H9 (cell line): ENCODE results near the gene RAB1A. TPM values are rescaled to one million over a fixed set of nuclear protein-coding genes. Genes with fewer than 3 reads are reported as not detected.

ENCODE experiments used
- DNase-seq: peaks from one replicate; pipeline ENCODE4 v3.0.0-alpha.2; 2017
- H2AFZ ChIP-seq: one replicate; pipeline ENCODE4 v1.6.1; 2013; ENCODE audit warnings: mild to moderate bottlenecking, low read length, control low read depth, moderate library complexity
- H2AK5ac ChIP-seq: 2 replicates; pipeline ENCODE4 v1.6.1; 2013; ENCODE audit warnings: low read length, control low read depth, mixed read lengths; ENCODE audit not compliant: insufficient read length
- H2BK120ac ChIP-seq: one replicate; pipeline ENCODE4 v1.6.1; 2013; ENCODE audit warnings: low read depth, mild to moderate bottlenecking, low read length, control low read depth, inconsistent platforms; ENCODE audit not compliant: poor library complexity, severe bottlenecking
- H2BK12ac ChIP-seq: 2 replicates; pipeline ENCODE4 v1.6.1; 2013; ENCODE audit warnings: low read length, control low read depth, mixed read lengths, low read depth; ENCODE audit not compliant: insufficient read length
- H2BK15ac ChIP-seq: 2 replicates; pipeline ENCODE4 v1.6.1; 2013; ENCODE audit warnings: low read depth, low read length, control low read depth
- H2BK20ac ChIP-seq: one replicate; pipeline ENCODE4 v1.6.1; 2013; ENCODE audit warnings: low read depth, mild to moderate bottlenecking, low read length, control low read depth, inconsistent platforms; ENCODE audit not compliant: poor library complexity, severe bottlenecking
- H2BK5ac ChIP-seq: 2 replicates; pipeline ENCODE4 v1.6.1; 2013; ENCODE audit warnings: low read length, control low read depth, mixed read lengths; ENCODE audit not compliant: insufficient read length
- H3K14ac ChIP-seq: 2 replicates; pipeline ENCODE4 v1.6.1; 2013; ENCODE audit warnings: low read length, control low read depth; ENCODE audit not compliant: insufficient read depth
- H3K18ac ChIP-seq: 2 replicates; pipeline ENCODE4 v1.6.1; 2013; ENCODE audit warnings: low read depth, mild to moderate bottlenecking, mixed read lengths, low read length, control low read depth; ENCODE audit not compliant: insufficient read length
- H3K23ac ChIP-seq: 2 replicates; pipeline ENCODE4 v1.6.1; 2013; ENCODE audit warnings: low read length, control low read depth, mixed read lengths, low read depth; ENCODE audit not compliant: insufficient read length
- H3K23me2 ChIP-seq: 2 replicates; pipeline ENCODE4 v1.6.1; 2013; ENCODE audit warnings: low read depth, mild to moderate bottlenecking, mixed read lengths, low read length, control low read depth; ENCODE audit not compliant: insufficient read length, poor library complexity, severe bottlenecking
- H3K27ac ChIP-seq: 2 replicates; pipeline ENCODE4 v1.5.1; 2013; ENCODE audit warnings: low read length, control low read depth, mixed read lengths, low read depth; ENCODE audit not compliant: insufficient read length
- H3K27me3 ChIP-seq: 2 replicates; pipeline ENCODE4 v1.6.1; 2013; ENCODE audit warnings: low read length, control low read depth, inconsistent platforms; ENCODE audit not compliant: insufficient read depth
- H3K4ac ChIP-seq: 2 replicates; pipeline ENCODE4 v1.6.1; 2013; ENCODE audit warnings: low read depth, mild to moderate bottlenecking, control low read depth, inconsistent platforms, low read length, moderate library complexity
- H3K4me1 ChIP-seq: 2 replicates; pipeline ENCODE4 v1.6.1; 2013; ENCODE audit warnings: low read length, control low read depth, inconsistent platforms; ENCODE audit not compliant: insufficient read depth
- H3K4me2 ChIP-seq: 2 replicates; pipeline ENCODE4 v1.6.1; 2013; ENCODE audit warnings: low read length, control low read depth, mixed read lengths; ENCODE audit not compliant: insufficient read length, insufficient read depth
- H3K56ac ChIP-seq: 2 replicates; pipeline ENCODE4 v1.6.1; 2013; ENCODE audit warnings: low read depth, mild to moderate bottlenecking, mixed read lengths, low read length, control low read depth; ENCODE audit not compliant: insufficient read length
- H3K79me1 ChIP-seq: 2 replicates; pipeline ENCODE4 v1.6.1; 2013; ENCODE audit warnings: low read depth, mild to moderate bottlenecking, moderate library complexity, low read length, control low read depth, inconsistent platforms; ENCODE audit not compliant: insufficient read depth, poor library complexity, severe bottlenecking
- H3K79me2 ChIP-seq: 2 replicates; pipeline ENCODE4 v1.6.1; 2013; ENCODE audit warnings: low read length, control low read depth, inconsistent platforms; ENCODE audit not compliant: insufficient read depth
- H3K9ac ChIP-seq: 2 replicates; pipeline ENCODE4 v1.6.1; 2013; ENCODE audit warnings: low read length, control low read depth, mixed read lengths; ENCODE audit not compliant: insufficient read length; ENCODE audit errors: extremely low read depth
- H3K9me3 ChIP-seq: one replicate; pipeline ENCODE4 v1.6.1; 2013; ENCODE audit warnings: low read depth, low read length, inconsistent platforms; ENCODE audit not compliant: control insufficient read depth
- H3T11ph ChIP-seq: one replicate; pipeline ENCODE4 v1.6.1; 2013; ENCODE audit warnings: mild to moderate bottlenecking, low read length, control low read depth, inconsistent platforms
- H4K20me1 ChIP-seq: one replicate; pipeline ENCODE4 v1.6.1; 2013; ENCODE audit not compliant: control insufficient read depth, insufficient read length, insufficient read depth
- H4K5ac ChIP-seq: 2 replicates; pipeline ENCODE4 v1.6.1; 2013; ENCODE audit warnings: low read depth, mild to moderate bottlenecking, mixed read lengths, low read length, control low read depth; ENCODE audit not compliant: insufficient read length
- H4K8ac ChIP-seq: replicated peaks from 2 replicates; pipeline ENCODE4 v1.6.1; 2013; ENCODE audit warnings: low read length, control low read depth, mixed read lengths, low read depth; ENCODE audit not compliant: insufficient read length
- H4K91ac ChIP-seq: 2 replicates; pipeline ENCODE4 v1.6.1; 2013; ENCODE audit warnings: low read depth, mild to moderate bottlenecking, moderate library complexity, mixed read lengths, low read length, control low read depth; ENCODE audit not compliant: insufficient read length
- H3K27ac Mint-ChIP-seq, 3 experiments: 2 replicates in 2 of 3; 3 replicates in 1 of 3; pipeline ENCODE4 v1.8.0; 2020 to 2021; ENCODE audit warnings: mixed read lengths in 3 of 3, mild to moderate bottlenecking in 1 of 3, moderate library complexity in 1 of 3
- H3K27me3 Mint-ChIP-seq: 2 replicates; pipeline ENCODE4 v1.8.0; 2021; ENCODE audit warnings: low read depth, mild to moderate bottlenecking, moderate library complexity, mixed read lengths
- H3K36me3 Mint-ChIP-seq, 3 experiments: 2 replicates in 2 of 3; 3 replicates in 1 of 3; pipeline ENCODE4 v1.8.0; 2020 to 2021; ENCODE audit warnings: low read depth in 3 of 3, mixed read lengths in 3 of 3; ENCODE audit not compliant: insufficient read depth in 1 of 3
- H3K4me1 Mint-ChIP-seq, 2 experiments: 2 replicates each; pipeline ENCODE4 v1.8.0; 2020; ENCODE audit warnings: mixed read lengths in 2 of 2
- H3K4me3 Mint-ChIP-seq, 2 experiments: 2 replicates in 1 of 2; 3 replicates in 1 of 2; pipeline ENCODE4 v1.8.0; 2020 to 2021; ENCODE audit warnings: mild to moderate bottlenecking in 2 of 2, mixed read lengths in 2 of 2, moderate library complexity in 1 of 2
- H3K9me3 Mint-ChIP-seq, 2 experiments: 2 replicates in 1 of 2; 3 replicates in 1 of 2; pipeline ENCODE4 v1.8.0; 2020; ENCODE audit warnings: mild to moderate bottlenecking in 2 of 2, mixed read lengths in 2 of 2, moderate library complexity in 1 of 2
- WGBS: extraction: QIAGEN DNeasy Blood & Tissue Kit; methylation state at CpG from one replicate; pipeline ENCODE4 v1.1.7; 2013; ENCODE audit warnings: missing lambda C conversion rate, low lambda C conversion rate, mixed read lengths; ENCODE audit not compliant: insufficient read length; ENCODE audit errors: extremely low coverage; 5-methylcytosine and 5-hydroxymethylcytosine counted together
- total RNA-seq: library from RNA; stranded (reverse); gene quantifications from 2 replicates; pipeline ENCODE4 v1.2.1, GENCODE V29; 2021
- TF ChIP-seq, protein P1 (sequence below): fragments of 200-600 bp; sonication (generic); conservative IDR thresholded peaks from 3 replicates; pipeline ENCODE4 v1.8.0; 2021; ENCODE audit warnings: antibody characterized with exemption, mild to moderate bottlenecking

The RAB1A gene
- total RNA-seq, 1 experiment from 2014 or later = 112 TPM

DNA sequence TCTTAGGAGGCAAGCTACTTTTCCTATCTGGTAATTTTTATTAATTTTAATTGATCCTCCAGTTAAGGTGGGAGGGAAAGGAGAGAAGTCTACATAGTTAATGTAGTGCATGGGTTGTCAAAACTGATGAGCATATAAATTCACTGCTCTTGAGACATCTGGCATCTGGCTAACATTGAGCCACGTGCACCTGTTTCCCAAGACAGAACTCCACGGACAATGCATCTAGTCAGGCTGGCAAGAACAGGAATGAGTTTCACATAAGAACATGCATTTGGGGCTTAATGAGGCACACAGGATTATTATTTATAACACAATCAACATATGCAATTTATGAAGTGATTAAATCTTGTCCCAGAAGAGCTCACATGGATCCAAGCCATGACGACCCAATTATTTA lies 16.2 kb upstream of the RAB1A start:
- Histone ChIP-seq H4K8ac (no peak overlapping the region), H3K79me2 (no peaks in the 10 kb centered on the region), H3K79me1 (no peaks in the 10 kb centered on the region), H2BK20ac (no peak overlapping the region), H3K27me3 (no peaks in the 10 kb centered on the region), H3K9me3 (no peaks in the 10 kb centered on the region), H3K18ac (no peak overlapping the region), H4K20me1 (no peaks in the 10 kb centered on the region), H3K14ac (no peak overlapping the region), H2BK120ac (no peak overlapping the region), H4K5ac (no peak overlapping the region), H3K27ac (no peak overlapping the region), H2BK5ac (no peak overlapping the region), H3K23me2 (no peaks in the 10 kb centered on the region), H3K23ac (no peak overlapping the region), H2BK12ac (no peak overlapping the region), H2AFZ (no peak overlapping the region), H4K91ac (no peak overlapping the region), H3T11ph (no peak overlapping the region), H3K9ac (no peak overlapping the region), H3K4me1 (no peaks in the 10 kb centered on the region), H3K56ac (no peak overlapping the region), H3K4me2 (no peak overlapping the region), H2BK15ac (no peak overlapping the region), H2AK5ac (no peak overlapping the region), H3K4ac (no peak overlapping the region)
- Mint-ChIP-seq H3K27ac (no peak overlapping the region), H3K36me3 (no peaks in the 10 kb centered on the region), H3K4me3 (no peak overlapping the region), H3K4me1 (no peaks in the 10 kb centered on the region), H3K27me3 (peaks cover 3% of the 10 kb centered on the region; the same call in 1 of the 2 replicates), H3K9me3 (no peaks in the 10 kb centered on the region)
- DNase-seq = no peak
- TF ChIP-seq, protein P1, sequence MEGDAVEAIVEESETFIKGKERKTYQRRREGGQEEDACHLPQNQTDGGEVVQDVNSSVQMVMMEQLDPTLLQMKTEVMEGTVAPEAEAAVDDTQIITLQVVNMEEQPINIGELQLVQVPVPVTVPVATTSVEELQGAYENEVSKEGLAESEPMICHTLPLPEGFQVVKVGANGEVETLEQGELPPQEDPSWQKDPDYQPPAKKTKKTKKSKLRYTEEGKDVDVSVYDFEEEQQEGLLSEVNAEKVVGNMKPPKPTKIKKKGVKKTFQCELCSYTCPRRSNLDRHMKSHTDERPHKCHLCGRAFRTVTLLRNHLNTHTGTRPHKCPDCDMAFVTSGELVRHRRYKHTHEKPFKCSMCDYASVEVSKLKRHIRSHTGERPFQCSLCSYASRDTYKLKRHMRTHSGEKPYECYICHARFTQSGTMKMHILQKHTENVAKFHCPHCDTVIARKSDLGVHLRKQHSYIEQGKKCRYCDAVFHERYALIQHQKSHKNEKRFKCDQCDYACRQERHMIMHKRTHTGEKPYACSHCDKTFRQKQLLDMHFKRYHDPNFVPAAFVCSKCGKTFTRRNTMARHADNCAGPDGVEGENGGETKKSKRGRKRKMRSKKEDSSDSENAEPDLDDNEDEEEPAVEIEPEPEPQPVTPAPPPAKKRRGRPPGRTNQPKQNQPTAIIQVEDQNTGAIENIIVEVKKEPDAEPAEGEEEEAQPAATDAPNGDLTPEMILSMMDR = no peak
- WGBS = no CpG with 5 or more reads among the region's 3 CpGs
